ENCODE data around the gene OR2S2. TPM values are rescaled to one million over a fixed set of nuclear protein-coding genes. Genes with fewer than 3 reads are reported as not detected.

The OR2S2 gene
- total RNA-seq, 4 donors from 2014 or later: not detected

DNA sequence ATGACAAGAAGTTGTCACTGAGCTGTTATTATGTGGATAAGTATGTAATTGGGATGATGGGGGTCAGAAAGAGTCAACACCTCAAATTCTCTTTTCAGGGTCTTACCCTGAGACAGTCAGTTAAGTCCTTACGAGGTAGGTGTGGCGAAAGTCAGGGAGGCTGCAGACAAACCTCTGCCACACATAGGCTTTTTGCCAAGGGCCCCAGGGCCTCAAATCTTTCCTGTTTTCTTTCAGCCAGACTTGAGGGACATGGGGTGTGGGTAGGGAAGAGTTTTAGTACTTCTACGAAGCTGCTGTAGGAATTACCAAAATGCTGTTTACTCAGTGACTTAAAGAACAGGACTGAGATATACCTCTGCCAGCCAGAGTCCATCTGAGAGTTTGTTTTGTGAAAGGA lies 13.8 kb downstream of the OR2S2 start:
- no peaks in the 10 kb centered on the region for H3K27me3 ChIP-seq
- no peak for DNase-seq (ENCODE audit: low spot score in 2 of 2)
- 82% methylated on average over 3 of the region's 3 CpGs for WGBS
- H3K9me3 ChIP-seq: no peaks in the 10 kb centered on the region
- H3K4me1 ChIP-seq: peaks cover 5% of the 10 kb centered on the region
- H3K36me3 ChIP-seq: no peaks in the 10 kb centered on the region
- H3K27ac ChIP-seq: no peak overlapping the region
- no peak overlapping the region for H3K4me3 ChIP-seq
- TF ChIP-seq POLR2A (IDR thresholded peaks at IDR 0.05) (no peak), EP300 (IDR thresholded peaks at IDR 0.05) (no peak), POLR2AphosphoS5 (IDR thresholded peaks at IDR 0.05) (no peak)
- TF ChIP-seq, protein P1, sequence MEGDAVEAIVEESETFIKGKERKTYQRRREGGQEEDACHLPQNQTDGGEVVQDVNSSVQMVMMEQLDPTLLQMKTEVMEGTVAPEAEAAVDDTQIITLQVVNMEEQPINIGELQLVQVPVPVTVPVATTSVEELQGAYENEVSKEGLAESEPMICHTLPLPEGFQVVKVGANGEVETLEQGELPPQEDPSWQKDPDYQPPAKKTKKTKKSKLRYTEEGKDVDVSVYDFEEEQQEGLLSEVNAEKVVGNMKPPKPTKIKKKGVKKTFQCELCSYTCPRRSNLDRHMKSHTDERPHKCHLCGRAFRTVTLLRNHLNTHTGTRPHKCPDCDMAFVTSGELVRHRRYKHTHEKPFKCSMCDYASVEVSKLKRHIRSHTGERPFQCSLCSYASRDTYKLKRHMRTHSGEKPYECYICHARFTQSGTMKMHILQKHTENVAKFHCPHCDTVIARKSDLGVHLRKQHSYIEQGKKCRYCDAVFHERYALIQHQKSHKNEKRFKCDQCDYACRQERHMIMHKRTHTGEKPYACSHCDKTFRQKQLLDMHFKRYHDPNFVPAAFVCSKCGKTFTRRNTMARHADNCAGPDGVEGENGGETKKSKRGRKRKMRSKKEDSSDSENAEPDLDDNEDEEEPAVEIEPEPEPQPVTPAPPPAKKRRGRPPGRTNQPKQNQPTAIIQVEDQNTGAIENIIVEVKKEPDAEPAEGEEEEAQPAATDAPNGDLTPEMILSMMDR (IDR thresholded peaks at IDR 0.05): no peak

- Histone ChIP-seq H3K27ac (no peak overlapping the region), H3K4me3 (no peak overlapping the region), H3K4me1 (peaks cover 5% of the 10 kb centered on the region), H3K9me3 (no peaks in the 10 kb centered on the region), H3K36me3 (no peaks in the 10 kb centered on the region), H3K27me3 (no peaks in the 10 kb centered on the region)
- no peak for DNase-seq (ENCODE audit: low spot score in 2 of 2)
- 80% methylated on average over 5 of the region's 5 CpGs for WGBS
- TF ChIP-seq POLR2A (IDR thresholded peaks at IDR 0.05): no peak
- no peak for TF ChIP-seq EP300 (IDR thresholded peaks at IDR 0.05)
- no peak for TF ChIP-seq POLR2AphosphoS5 (IDR thresholded peaks at IDR 0.05)
- TF ChIP-seq, protein P1 (IDR thresholded peaks at IDR 0.05): no peak
Observed at GRCh38 chr9:35942286-35942685, 15.7 kb downstream of the OR2S2 start.

DNA sequence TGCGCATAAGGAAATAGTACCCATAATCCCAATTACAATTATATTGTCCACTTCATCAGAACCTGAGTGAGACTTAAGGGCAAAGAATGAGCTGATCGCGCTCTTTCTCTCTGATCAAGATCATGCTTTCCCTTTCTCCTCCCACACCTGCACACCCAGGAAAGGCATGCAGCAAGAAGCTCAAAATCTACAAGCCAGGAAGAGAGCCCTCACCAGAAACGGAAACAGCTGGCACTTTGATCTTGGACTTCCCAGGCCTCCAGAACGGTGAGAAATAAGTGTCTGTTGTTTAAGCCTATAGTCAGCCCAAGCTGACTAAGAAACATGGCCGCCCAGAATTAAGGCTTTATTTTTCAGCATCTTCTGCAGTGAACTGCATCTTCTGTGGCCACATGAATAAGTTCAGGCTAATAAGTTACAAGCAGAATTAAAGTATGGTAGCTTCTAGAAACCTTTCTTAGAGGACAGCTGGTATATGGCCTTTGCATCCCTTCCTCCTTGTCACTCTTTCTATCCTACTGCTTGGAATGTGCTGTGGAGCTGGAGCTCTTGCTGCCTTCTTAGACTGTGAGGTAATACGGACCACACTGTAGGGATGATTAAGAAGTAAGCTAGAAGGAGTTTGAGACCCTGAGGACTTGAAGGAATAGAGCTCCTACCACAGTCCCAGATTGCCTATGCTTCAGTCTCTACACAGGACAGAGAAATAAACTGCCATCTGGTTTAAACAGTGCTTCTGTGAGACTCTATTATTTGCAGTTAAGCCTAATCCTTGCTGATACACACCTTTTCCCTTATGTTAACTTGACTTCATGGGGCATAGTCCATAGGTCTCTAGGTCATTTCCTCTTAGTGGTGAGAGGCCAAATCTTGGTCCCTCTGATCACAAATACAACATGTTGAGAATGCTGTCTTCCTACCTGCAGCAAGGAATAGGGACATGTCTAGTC lies 17.2 kb downstream of the OR2S2 start:
- WGBS: 62% methylated on average over 7 of the region's 7 CpGs
- Histone ChIP-seq H3K36me3 (no peaks in the 10 kb centered on the region), H3K4me3 (no peak overlapping the region), H3K4me1 (peaks cover 5% of the 10 kb centered on the region), H3K27me3 (no peaks in the 10 kb centered on the region), H3K9me3 (no peaks in the 10 kb centered on the region), H3K27ac (no peak overlapping the region)
- TF ChIP-seq EP300 (IDR thresholded peaks at IDR 0.05) (no peak), POLR2AphosphoS5 (IDR thresholded peaks at IDR 0.05) (no peak), POLR2A (IDR thresholded peaks at IDR 0.05) (no peak)
- TF ChIP-seq, protein P1 (IDR thresholded peaks at IDR 0.05): no peak
- no peak for DNase-seq (ENCODE audit: low spot score in 2 of 2)

DNA sequence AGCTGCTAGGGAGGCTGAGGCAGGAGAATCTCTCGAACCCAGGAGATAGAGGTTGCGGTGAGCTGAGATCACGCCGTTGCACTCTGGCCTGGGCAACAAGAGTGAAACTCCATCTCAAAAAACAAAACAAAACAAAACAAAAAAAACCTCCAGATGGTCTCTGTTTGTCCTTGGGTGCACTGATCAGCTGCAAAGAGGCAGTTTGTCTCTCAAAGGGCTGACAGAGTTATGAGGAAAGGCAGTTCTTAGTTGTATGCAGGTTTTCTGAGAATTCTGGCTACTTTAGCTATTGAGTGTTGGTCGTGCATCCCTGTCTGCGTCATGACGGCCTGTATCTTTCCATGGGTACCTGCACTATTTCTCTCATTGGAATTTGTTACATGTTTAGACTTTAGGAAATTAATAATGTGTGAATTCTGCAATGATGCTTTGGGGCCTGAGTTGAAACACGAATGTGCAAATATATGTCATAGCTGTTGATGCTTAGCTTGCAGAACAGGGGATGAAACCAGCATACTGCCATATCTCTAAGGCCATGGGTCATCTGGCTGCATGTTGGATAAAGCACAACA lies 18.2 kb downstream of the OR2S2 start:
- 93% methylated on average over 8 of the region's 8 CpGs for WGBS
- Histone ChIP-seq H3K27ac (no peak overlapping the region), H3K36me3 (no peaks in the 10 kb centered on the region), H3K4me3 (no peak overlapping the region), H3K4me1 (no peaks in the 10 kb centered on the region), H3K9me3 (no peaks in the 10 kb centered on the region), H3K27me3 (no peaks in the 10 kb centered on the region)
- DNase-seq (ENCODE audit: low spot score in 2 of 2): no peak
- no peak for TF ChIP-seq POLR2A (IDR thresholded peaks at IDR 0.05)
- TF ChIP-seq, protein P1 (IDR thresholded peaks at IDR 0.05): no peak

All from suprapubic skin (tissue), 4 donors.